Omental fat pad (tissue), 4 donors: ENCODE results near the gene HSPA9. TPM values are rescaled to one million over a fixed set of nuclear protein-coding genes. Genes with fewer than 3 reads are reported as not detected.

ENCODE experiments used
- ATAC-seq: fragments of 150-250 bp; one replicate; pipeline ENCODE4 v1.9.1; 2016; ENCODE audit warnings: mild to moderate bottlenecking, moderate library complexity; ENCODE audit not compliant: low FRiP score
- DNase-seq: peaks from one replicate; pipeline ENCODE4 v3.0.0-alpha.2; 2019; ENCODE audit warnings: low spot score
- CTCF ChIP-seq, 3 donors: fragments of 450-650 bp; IDR thresholded peaks; one replicate each; pipeline ENCODE4 v1.5.1; 2016 to 2017; ENCODE audit warnings: antibody characterized with exemption in 3 of 3, mild to moderate bottlenecking in 3 of 3, moderate library complexity in 2 of 3
- total RNA-seq, 4 donors: library from RNA; depleted of rRNA; stranded (reverse); fragments of >200 nt; gene quantifications; one replicate each; pipeline ENCODE4 v1.1.0, GENCODE V29; 2016

The HSPA9 gene
- 100 to 1,000 TPM; 212 to 482 (median 318) TPM for total RNA-seq

- ATAC-seq (peak; percentile 96), DNase-seq (peak; percentile 91)
- TF ChIP-seq CTCF (IDR thresholded peaks at IDR 0.05): no peak
Measured at GRCh38 chr5:138575194-138576015, at the start of gene HSPA9. HSPA9 (minus strand) TSS chr5:138575401; CDS start chr5:138575318, 83 bp downstream.

GRCh38 chr5:138623053-138623452 lies 47.9 kb upstream of the HSPA9 start:
- no peak for TF ChIP-seq CTCF (IDR thresholded peaks at IDR 0.05)
- no peak for DNase-seq
- peak; percentile 86 for ATAC-seq

- ATAC-seq: no peak
- TF ChIP-seq CTCF (IDR thresholded peaks at IDR 0.05): no peak
- DNase-seq: no peak
Measured at GRCh38 chr5:138622051-138622450, 46.9 kb upstream of the HSPA9 start.

GRCh38 chr5:138620663-138621224 lies 45.5 kb upstream of the HSPA9 start:
- ATAC-seq (no peak), DNase-seq (no peak)
- TF ChIP-seq CTCF (IDR thresholded peaks at IDR 0.05): no peak

- no peak for DNase-seq
- TF ChIP-seq CTCF (IDR thresholded peaks at IDR 0.05): no peak
- no peak for ATAC-seq
Measured at GRCh38 chr5:138616508-138616907, 41.3 kb upstream of the HSPA9 start.

GRCh38 chr5:138615461-138615860 lies 40.3 kb upstream of the HSPA9 start:
- ATAC-seq (no peak), DNase-seq (no peak)
- no peak for TF ChIP-seq CTCF (IDR thresholded peaks at IDR 0.05)
